K562 (cell line): Measurements from ENCODE around the gene GALNS. TPM values are rescaled to one million over a fixed set of nuclear protein-coding genes. Genes with fewer than 3 reads are reported as not detected.

Experiments used
- ATAC-seq: fragments of 200-7000 bp; cut with Tn5 transposase; 3 replicates; pipeline ENCODE4 v1.9.1; 2020; ENCODE audit warnings: moderate library complexity
- BruUV-seq: library from RNA; stranded (reverse); fragments of 400-500 nt; replicated peaks from 2 replicates; lab custom pipeline; 2021; lab: Mats Ljungman, UMichigan
- CTCF ChIA-PET: fragments of 300-600 bp; formaldehyde crosslinking; extraction: SDS; loops from one replicate; lab custom pipeline; 2021; ENCODE audit warnings: low intra/inter-chr PET ratio; lab: Yijun Ruan, JAX
- POLR2A ChIA-PET: fragments of 300-600, 350-650 bp; sonication (Branson Sonifier 250); formaldehyde crosslinking; extraction: SDS; loops from one replicate; lab custom pipeline; 2021; ENCODE audit warnings: antibody characterized with exemption, inconsistent platforms; lab: Yijun Ruan, JAX
- DNase-seq, 4 experiments: peaks; one replicate each; pipeline versions ENCODE4 v3.0.0 to v3.0.0-alpha.2; 2011 to 2018; ENCODE audit warnings: low spot score in 3 of 4, mixed read lengths in 3 of 4; ENCODE audit errors: extremely low read depth in 1 of 4
- FAIRE-seq: peaks from 2 replicates; lab custom pipeline; 2011; peaks lifted over from hg19 to GRCh38; lab: Jason Lieb, UNC
- H2AFZ ChIP-seq: 2 replicates; pipeline ENCODE4 v1.6.0; 2011; ENCODE audit warnings: low read depth, low read length, control low read depth, inconsistent platforms
- H3K27ac ChIP-seq: fragments of 200-600 bp; 3 replicates; pipeline ENCODE4 v1.8.0; 2011; ENCODE audit warnings: low read depth, mild to moderate bottlenecking, control low read depth, inconsistent platforms, low read length, moderate library complexity, mixed read lengths; ENCODE audit errors: extremely low read depth
- H3K27me3 ChIP-seq, 2 experiments: fragments of 300-600 bp in 1 of 2; 2 replicates in 1 of 2; 3 replicates in 1 of 2; pipeline versions ENCODE4 v1.6.0 to v1.8.0; 2011; ENCODE audit warnings: inconsistent platforms in 2 of 2, low read length in 2 of 2, mild to moderate bottlenecking in 1 of 2, mixed read lengths in 1 of 2, moderate library complexity in 1 of 2; ENCODE audit not compliant: control insufficient read depth in 2 of 2, insufficient read depth in 2 of 2
- H3K36me3 ChIP-seq: fragments of 300-600 bp; 3 replicates; pipeline ENCODE4 v1.8.0; 2011; ENCODE audit warnings: mild to moderate bottlenecking, low read length, inconsistent platforms; ENCODE audit not compliant: control insufficient read depth, insufficient read depth
- H3K4me1 ChIP-seq, 2 experiments: fragments of 200-600 bp in 1 of 2; replicated peaks in 1 of 2; 2 replicates in 1 of 2; 3 replicates in 1 of 2; pipeline versions ENCODE4 v1.5.1 to v1.8.0; 2011; ENCODE audit warnings: inconsistent platforms in 2 of 2, low read length in 2 of 2, mild to moderate bottlenecking in 1 of 2, mixed read lengths in 1 of 2, moderate library complexity in 1 of 2; ENCODE audit not compliant: control insufficient read depth in 2 of 2, insufficient read depth in 2 of 2
- H3K4me2 ChIP-seq: 2 replicates; pipeline ENCODE4 v1.6.1; 2011; ENCODE audit warnings: low read length, control low read depth, inconsistent platforms, mixed read lengths; ENCODE audit not compliant: insufficient read depth
- H3K4me3 ChIP-seq: fragments of 200-600 bp; sonication (generic), shearing (Covaris generic); 2 replicates; pipeline ENCODE4 v1.5.1; 2016; ENCODE audit warnings: control low read depth, inconsistent platforms
- H3K79me2 ChIP-seq: fragments of 200-600 bp; 3 replicates; pipeline ENCODE4 v1.8.0; 2011; ENCODE audit warnings: low read length, inconsistent platforms; ENCODE audit not compliant: control insufficient read depth, insufficient read depth
- H3K9ac ChIP-seq, 2 experiments: 2 replicates each; pipeline versions ENCODE4 v1.6.0 to v1.6.1; 2011; ENCODE audit warnings: low read depth in 2 of 2, low read length in 2 of 2, control low read depth in 1 of 2, inconsistent platforms in 1 of 2, mild to moderate bottlenecking in 1 of 2, mixed read lengths in 1 of 2; ENCODE audit not compliant: insufficient read depth in 1 of 2
- H3K9me1 ChIP-seq: one replicate; pipeline ENCODE4 v1.6.0; 2011; ENCODE audit warnings: inconsistent platforms, mild to moderate bottlenecking, low read length, moderate library complexity; ENCODE audit not compliant: control insufficient read depth, insufficient read depth
- H3K9me3 ChIP-seq: replicated peaks from 2 replicates; pipeline ENCODE4 v1.5.1; 2011; ENCODE audit warnings: low read depth, low read length, inconsistent platforms; ENCODE audit not compliant: control insufficient read depth, insufficient read depth
- H4K20me1 ChIP-seq: replicated peaks from 2 replicates; pipeline ENCODE4 v1.6.1; 2011; ENCODE audit warnings: low read length, inconsistent platforms, mixed read lengths; ENCODE audit not compliant: control insufficient read depth, insufficient read depth
- HNRNPL ChIP-seq: fragments of 200-400 bp; formaldehyde crosslinking; IDR thresholded peaks from 2 replicates; pipeline ENCODE4 v1.6.1; 2017; ENCODE audit warnings: low read depth, mild to moderate bottlenecking, low read length
- MEIS2 ChIP-seq: fragments of 450-650 bp; IDR thresholded peaks from 2 replicates; pipeline ENCODE4 v1.6.1; 2014; ENCODE audit warnings: mild to moderate bottlenecking; ENCODE audit not compliant: partially characterized antibody
- ZNF146 ChIP-seq: IDR thresholded peaks from one replicate; pipeline ENCODE4 v1.6.1; 2018; ENCODE audit warnings: missing compliant biosample characterization; ENCODE audit not compliant: unreplicated experiment
- WGBS: fragments of 100-300 bp; shearing (Covaris generic); methylation state at CpG from one replicate; pipeline ENCODE4 v1.1.6; 2016; ENCODE audit warnings: low coverage, mixed read lengths; ENCODE audit not compliant: insufficient coverage; ENCODE audit errors: missing lambda C conversion rate; 5-methylcytosine and 5-hydroxymethylcytosine counted together
- in situ Hi-C: fragments of 300-500 bp; cut with MboI; formaldehyde crosslinking; loops from 4 replicates; pipeline ENCODE4 v1.15.0; 2018; ENCODE audit warnings: inconsistent platforms, mixed read lengths
- intact Hi-C: fragments of 100-400 bp; cut with micrococcal nuclease; formaldehyde crosslinking; loops from 2 replicates; pipeline ENCODE4 v1.14.2; 2022
- polyA plus RNA-seq, 8 experiments: library from polyadenylated mRNA; depleted of rRNA in 4 of 8; stranded (reverse) in 5 of 8; unstranded in 3 of 8; fragments of >200 nt; fragmentation: Nextera tagmentation in 2 of 8; fragmentation: Illumina TruSeq in 1 of 8; extraction: Ambion mirVana in 2 of 8; extraction: Trizol in 1 of 8; gene quantifications; 2 replicates each; pipeline versions ENCODE4 v1.2.1 to v1.2.3, GENCODE V29; 2011 to 2014; ENCODE audit warnings: inconsistent platforms in 1 of 8, missing spikeins in 1 of 8
- total RNA-seq, 7 experiments: library from RNA; depleted of rRNA in 6 of 7; stranded (reverse); fragments of >200 nt in 6 of 7; fragmentation: Illumina TruSeq in 2 of 7; extraction: Trizol in 2 of 7; gene quantifications; 2 replicates each; pipeline versions ENCODE4 v1.2.1 to v1.2.3, GENCODE V29; 2011 to 2021; ENCODE audit warnings: low replicate concordance in 1 of 7
- TF ChIP-seq, protein P1 (sequence below): fragments of 450-650 bp; IDR thresholded peaks from 2 replicates; pipeline ENCODE4 v1.6.1; 2016; ENCODE audit warnings: mild to moderate bottlenecking, moderate library complexity
- TF ChIP-seq, protein P2 (sequence below): sonication (generic); formaldehyde crosslinking; IDR thresholded peaks from 2 replicates; pipeline ENCODE4 v1.8.1; 2023; ENCODE audit warnings: mild to moderate bottlenecking, missing genetic modification reagents

Gene GALNS
- total and polyA plus RNA-seq, 9 of the 15 experiments (the other 6 are each of a cell fraction or from before 2014, with no cell fraction given), result 0.38 to 13.2 (median 4.3) TPM

- intact Hi-C loops (no loop called here), in situ Hi-C loops (no loop called here)
- Histone ChIP-seq H3K4me2 (no peak overlapping the region), H3K9me3 (no peaks in the 10 kb centered on the region), H4K20me1 (no peaks in the 10 kb centered on the region), H3K36me3 (peaks cover 100% of the 10 kb centered on the region), H3K79me2 (no peaks in the 10 kb centered on the region), H3K9me1 (no peaks in the 10 kb centered on the region), H2AFZ (no peak overlapping the region), H3K27me3 (no peaks in the 10 kb centered on the region), H3K4me1 (peaks cover 0 to 72% of the 10 kb centered on the region in 2 experiments; a peak in 2 of 5 replicates), H3K9ac (peak overlapping the region in 1 of 2 experiments; percentile 26; a peak in 1 of 4 replicates), H3K4me3 (no peak overlapping the region), H3K27ac (no peak overlapping the region)
- CTCF ChIA-PET, result no interaction called here
- POLR2A ChIA-PET, result interaction anchor here (0.5 to 1.2 kb wide), 4 partner anchors 25 to 210 kb away, joined by 3 to 4 read pairs (median 4); no protein-coding TSS in a partner anchor
- ATAC-seq (no peak), DNase-seq (no peak), FAIRE-seq (no peak)
- WGBS, result 95% methylated on average over 29 of the region's 36 CpGs
- BruUV-seq, result no TSS peak
- no peak for TF ChIP-seq MEIS2
- peak; percentile 70; the same call in 1 of the 2 replicates for TF ChIP-seq HNRNPL
- TF ChIP-seq, protein P1, sequence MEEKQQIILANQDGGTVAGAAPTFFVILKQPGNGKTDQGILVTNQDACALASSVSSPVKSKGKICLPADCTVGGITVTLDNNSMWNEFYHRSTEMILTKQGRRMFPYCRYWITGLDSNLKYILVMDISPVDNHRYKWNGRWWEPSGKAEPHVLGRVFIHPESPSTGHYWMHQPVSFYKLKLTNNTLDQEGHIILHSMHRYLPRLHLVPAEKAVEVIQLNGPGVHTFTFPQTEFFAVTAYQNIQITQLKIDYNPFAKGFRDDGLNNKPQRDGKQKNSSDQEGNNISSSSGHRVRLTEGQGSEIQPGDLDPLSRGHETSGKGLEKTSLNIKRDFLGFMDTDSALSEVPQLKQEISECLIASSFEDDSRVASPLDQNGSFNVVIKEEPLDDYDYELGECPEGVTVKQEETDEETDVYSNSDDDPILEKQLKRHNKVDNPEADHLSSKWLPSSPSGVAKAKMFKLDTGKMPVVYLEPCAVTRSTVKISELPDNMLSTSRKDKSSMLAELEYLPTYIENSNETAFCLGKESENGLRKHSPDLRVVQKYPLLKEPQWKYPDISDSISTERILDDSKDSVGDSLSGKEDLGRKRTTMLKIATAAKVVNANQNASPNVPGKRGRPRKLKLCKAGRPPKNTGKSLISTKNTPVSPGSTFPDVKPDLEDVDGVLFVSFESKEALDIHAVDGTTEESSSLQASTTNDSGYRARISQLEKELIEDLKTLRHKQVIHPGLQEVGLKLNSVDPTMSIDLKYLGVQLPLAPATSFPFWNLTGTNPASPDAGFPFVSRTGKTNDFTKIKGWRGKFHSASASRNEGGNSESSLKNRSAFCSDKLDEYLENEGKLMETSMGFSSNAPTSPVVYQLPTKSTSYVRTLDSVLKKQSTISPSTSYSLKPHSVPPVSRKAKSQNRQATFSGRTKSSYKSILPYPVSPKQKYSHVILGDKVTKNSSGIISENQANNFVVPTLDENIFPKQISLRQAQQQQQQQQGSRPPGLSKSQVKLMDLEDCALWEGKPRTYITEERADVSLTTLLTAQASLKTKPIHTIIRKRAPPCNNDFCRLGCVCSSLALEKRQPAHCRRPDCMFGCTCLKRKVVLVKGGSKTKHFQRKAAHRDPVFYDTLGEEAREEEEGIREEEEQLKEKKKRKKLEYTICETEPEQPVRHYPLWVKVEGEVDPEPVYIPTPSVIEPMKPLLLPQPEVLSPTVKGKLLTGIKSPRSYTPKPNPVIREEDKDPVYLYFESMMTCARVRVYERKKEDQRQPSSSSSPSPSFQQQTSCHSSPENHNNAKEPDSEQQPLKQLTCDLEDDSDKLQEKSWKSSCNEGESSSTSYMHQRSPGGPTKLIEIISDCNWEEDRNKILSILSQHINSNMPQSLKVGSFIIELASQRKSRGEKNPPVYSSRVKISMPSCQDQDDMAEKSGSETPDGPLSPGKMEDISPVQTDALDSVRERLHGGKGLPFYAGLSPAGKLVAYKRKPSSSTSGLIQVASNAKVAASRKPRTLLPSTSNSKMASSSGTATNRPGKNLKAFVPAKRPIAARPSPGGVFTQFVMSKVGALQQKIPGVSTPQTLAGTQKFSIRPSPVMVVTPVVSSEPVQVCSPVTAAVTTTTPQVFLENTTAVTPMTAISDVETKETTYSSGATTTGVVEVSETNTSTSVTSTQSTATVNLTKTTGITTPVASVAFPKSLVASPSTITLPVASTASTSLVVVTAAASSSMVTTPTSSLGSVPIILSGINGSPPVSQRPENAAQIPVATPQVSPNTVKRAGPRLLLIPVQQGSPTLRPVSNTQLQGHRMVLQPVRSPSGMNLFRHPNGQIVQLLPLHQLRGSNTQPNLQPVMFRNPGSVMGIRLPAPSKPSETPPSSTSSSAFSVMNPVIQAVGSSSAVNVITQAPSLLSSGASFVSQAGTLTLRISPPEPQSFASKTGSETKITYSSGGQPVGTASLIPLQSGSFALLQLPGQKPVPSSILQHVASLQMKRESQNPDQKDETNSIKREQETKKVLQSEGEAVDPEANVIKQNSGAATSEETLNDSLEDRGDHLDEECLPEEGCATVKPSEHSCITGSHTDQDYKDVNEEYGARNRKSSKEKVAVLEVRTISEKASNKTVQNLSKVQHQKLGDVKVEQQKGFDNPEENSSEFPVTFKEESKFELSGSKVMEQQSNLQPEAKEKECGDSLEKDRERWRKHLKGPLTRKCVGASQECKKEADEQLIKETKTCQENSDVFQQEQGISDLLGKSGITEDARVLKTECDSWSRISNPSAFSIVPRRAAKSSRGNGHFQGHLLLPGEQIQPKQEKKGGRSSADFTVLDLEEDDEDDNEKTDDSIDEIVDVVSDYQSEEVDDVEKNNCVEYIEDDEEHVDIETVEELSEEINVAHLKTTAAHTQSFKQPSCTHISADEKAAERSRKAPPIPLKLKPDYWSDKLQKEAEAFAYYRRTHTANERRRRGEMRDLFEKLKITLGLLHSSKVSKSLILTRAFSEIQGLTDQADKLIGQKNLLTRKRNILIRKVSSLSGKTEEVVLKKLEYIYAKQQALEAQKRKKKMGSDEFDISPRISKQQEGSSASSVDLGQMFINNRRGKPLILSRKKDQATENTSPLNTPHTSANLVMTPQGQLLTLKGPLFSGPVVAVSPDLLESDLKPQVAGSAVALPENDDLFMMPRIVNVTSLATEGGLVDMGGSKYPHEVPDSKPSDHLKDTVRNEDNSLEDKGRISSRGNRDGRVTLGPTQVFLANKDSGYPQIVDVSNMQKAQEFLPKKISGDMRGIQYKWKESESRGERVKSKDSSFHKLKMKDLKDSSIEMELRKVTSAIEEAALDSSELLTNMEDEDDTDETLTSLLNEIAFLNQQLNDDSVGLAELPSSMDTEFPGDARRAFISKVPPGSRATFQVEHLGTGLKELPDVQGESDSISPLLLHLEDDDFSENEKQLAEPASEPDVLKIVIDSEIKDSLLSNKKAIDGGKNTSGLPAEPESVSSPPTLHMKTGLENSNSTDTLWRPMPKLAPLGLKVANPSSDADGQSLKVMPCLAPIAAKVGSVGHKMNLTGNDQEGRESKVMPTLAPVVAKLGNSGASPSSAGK, result no peak
- TF ChIP-seq ZNF146 (CRISPR knock-in tag), result no peak
- TF ChIP-seq, protein P2, sequence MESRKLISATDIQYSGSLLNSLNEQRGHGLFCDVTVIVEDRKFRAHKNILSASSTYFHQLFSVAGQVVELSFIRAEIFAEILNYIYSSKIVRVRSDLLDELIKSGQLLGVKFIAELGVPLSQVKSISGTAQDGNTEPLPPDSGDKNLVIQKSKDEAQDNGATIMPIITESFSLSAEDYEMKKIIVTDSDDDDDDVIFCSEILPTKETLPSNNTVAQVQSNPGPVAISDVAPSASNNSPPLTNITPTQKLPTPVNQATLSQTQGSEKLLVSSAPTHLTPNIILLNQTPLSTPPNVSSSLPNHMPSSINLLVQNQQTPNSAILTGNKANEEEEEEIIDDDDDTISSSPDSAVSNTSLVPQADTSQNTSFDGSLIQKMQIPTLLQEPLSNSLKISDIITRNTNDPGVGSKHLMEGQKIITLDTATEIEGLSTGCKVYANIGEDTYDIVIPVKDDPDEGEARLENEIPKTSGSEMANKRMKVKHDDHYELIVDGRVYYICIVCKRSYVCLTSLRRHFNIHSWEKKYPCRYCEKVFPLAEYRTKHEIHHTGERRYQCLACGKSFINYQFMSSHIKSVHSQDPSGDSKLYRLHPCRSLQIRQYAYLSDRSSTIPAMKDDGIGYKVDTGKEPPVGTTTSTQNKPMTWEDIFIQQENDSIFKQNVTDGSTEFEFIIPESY (CRISPR knock-in tag), result peak; percentile 53
These were observed 23.7 kb upstream of the GALNS start for GRCh38 chr16:88880226-88881006.
